ENCODE results near the gene TPMT. TPM values are rescaled to one million over a fixed set of nuclear protein-coding genes. Genes with fewer than 3 reads are reported as not detected.
A peak's percentile ranks its signal among the peaks of the same experiment; 100 is the strongest.
"Not testable (repeated sequence)": the region's sequence is repeated elsewhere in the genome, so short reads cannot be mapped to it uniquely, and the experiment has no call there.

TPMT gene
- total RNA-seq, 1 experiment from 2014 or later = 19.8 TPM

DNA sequence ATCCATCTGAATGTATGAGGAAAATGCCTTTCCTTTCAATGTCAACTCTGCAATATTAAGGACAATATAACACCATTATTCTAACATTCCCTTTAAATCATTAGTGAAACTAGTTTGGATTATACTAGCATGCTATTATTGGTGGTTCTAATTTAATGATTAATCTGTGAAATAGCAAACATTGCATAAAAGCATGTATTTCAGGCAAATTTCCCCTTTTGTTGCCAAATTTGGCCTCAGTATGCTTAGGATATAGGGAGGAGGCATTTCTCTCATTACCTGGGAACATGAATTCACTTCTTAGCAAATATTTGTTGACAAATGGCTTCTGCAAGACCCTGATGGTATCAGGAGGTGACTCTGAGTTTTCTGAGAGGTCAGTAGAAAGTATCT lies 1.6 kb downstream of the TPMT start:
- peak overlapping the region; percentile 78 for H3K4me2 ChIP-seq (ENCODE audit: low read length)
- H3K9ac ChIP-seq (ENCODE audit: low read length) = peak overlapping the region; percentile 84
- no peak for TF ChIP-seq EZH2 (IDR thresholded peaks at IDR 0.05; ENCODE audit: low read length, unreplicated experiment)
- TF ChIP-seq EZH2phosphoT487 (IDR thresholded peaks at IDR 0.05; ENCODE audit: borderline replicate concordance, low read length) = no peak
- TF ChIP-seq, protein P1, sequence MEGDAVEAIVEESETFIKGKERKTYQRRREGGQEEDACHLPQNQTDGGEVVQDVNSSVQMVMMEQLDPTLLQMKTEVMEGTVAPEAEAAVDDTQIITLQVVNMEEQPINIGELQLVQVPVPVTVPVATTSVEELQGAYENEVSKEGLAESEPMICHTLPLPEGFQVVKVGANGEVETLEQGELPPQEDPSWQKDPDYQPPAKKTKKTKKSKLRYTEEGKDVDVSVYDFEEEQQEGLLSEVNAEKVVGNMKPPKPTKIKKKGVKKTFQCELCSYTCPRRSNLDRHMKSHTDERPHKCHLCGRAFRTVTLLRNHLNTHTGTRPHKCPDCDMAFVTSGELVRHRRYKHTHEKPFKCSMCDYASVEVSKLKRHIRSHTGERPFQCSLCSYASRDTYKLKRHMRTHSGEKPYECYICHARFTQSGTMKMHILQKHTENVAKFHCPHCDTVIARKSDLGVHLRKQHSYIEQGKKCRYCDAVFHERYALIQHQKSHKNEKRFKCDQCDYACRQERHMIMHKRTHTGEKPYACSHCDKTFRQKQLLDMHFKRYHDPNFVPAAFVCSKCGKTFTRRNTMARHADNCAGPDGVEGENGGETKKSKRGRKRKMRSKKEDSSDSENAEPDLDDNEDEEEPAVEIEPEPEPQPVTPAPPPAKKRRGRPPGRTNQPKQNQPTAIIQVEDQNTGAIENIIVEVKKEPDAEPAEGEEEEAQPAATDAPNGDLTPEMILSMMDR (conservative IDR thresholded peaks at IDR 0.05; ENCODE audit: low read depth, low read length) = no peak
- ATAC-seq (no peak), DNase-seq (no peak)
- H3K9me2 ChIP-seq (replicated peaks; ENCODE audit: low read length) = no peaks in the 10 kb centered on the region
- ChIA-PET CTCF (no interaction called here), POLR2A (ENCODE audit: unreplicated experiment) (no interaction called here)
- peak overlapping the region; percentile 46 for H3K27ac ChIP-seq (ENCODE audit: low read length)
- peak overlapping the region; percentile 93 for H3K4me3 ChIP-seq (ENCODE audit: low read length)
- intact Hi-C loops (cut with micrococcal nuclease) = no loop called here
- no peaks in the 10 kb centered on the region for H4K20me1 ChIP-seq (ENCODE audit: low read length)
- H3K36me3 ChIP-seq (ENCODE audit: low read depth, low read length) = no peaks in the 10 kb centered on the region
- no peak overlapping the region for H2AFZ ChIP-seq (ENCODE audit: low read length)
- H3K4me1 ChIP-seq (ENCODE audit: insufficient read depth, low read length) = peaks cover 30% of the 10 kb centered on the region
- no peaks in the 10 kb centered on the region for H3K27me3 ChIP-seq (ENCODE audit: low read length)
- no peaks in the 10 kb centered on the region for H3K9me3 ChIP-seq (ENCODE audit: low read length)
- peaks cover 17% of the 10 kb centered on the region for H3K79me2 ChIP-seq (ENCODE audit: low read length)
- no TSS peak for BruUV-seq (replicated peaks)
- no peaks in the 10 kb centered on the region for H3F3A ChIP-seq (ENCODE audit: low read length, unreplicated experiment)

DNA sequence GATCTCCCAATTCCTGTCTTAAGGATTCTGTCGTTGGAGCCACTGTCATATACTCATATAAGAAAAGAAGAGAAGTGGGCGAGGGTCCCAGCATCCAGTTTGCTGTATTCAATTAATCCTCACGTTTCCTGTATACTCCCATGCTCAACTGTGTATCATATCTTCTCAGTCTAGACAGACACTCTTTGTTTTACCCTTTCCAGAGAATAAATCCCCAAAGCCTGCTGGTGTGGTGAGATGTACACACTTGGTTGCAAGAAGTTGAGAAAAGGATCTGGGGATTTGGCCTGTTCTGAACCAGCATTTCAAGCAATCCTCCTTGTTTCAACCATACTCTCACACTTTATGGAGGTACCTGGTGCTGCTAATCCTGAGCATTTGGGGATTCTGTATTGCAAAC lies 3.1 kb downstream of the TPMT start:
- DNase-seq (no peak), ATAC-seq (no peak)
- ChIA-PET POLR2A (ENCODE audit: unreplicated experiment) (no interaction called here), CTCF (no interaction called here)
- Histone ChIP-seq H3K4me2 (ENCODE audit: low read length) (no peak overlapping the region), H3K79me2 (ENCODE audit: low read length) (peaks cover 17% of the 10 kb centered on the region), H3K4me1 (ENCODE audit: insufficient read depth, low read length) (peaks cover 41% of the 10 kb centered on the region), H3K36me3 (ENCODE audit: low read depth, low read length) (no peaks in the 10 kb centered on the region), H3K9me3 (ENCODE audit: low read length) (no peaks in the 10 kb centered on the region), H3K4me3 (ENCODE audit: low read length) (no peak overlapping the region), H4K20me1 (ENCODE audit: low read length) (no peaks in the 10 kb centered on the region), H2AFZ (ENCODE audit: low read length) (no peak overlapping the region), H3K9me2 (replicated peaks; ENCODE audit: low read length) (no peaks in the 10 kb centered on the region), H3K27ac (ENCODE audit: low read length) (no peak overlapping the region), H3K9ac (ENCODE audit: low read length) (no peak overlapping the region), H3F3A (ENCODE audit: low read length, unreplicated experiment) (no peaks in the 10 kb centered on the region), H3K27me3 (ENCODE audit: low read length) (no peaks in the 10 kb centered on the region)
- TF ChIP-seq EZH2 (IDR thresholded peaks at IDR 0.05; ENCODE audit: low read length, unreplicated experiment) (no peak), EZH2phosphoT487 (IDR thresholded peaks at IDR 0.05; ENCODE audit: borderline replicate concordance, low read length) (no peak)
- TF ChIP-seq, protein P1 (conservative IDR thresholded peaks at IDR 0.05; ENCODE audit: low read depth, low read length) = no peak
- intact Hi-C loops (cut with micrococcal nuclease) = no loop called here
- BruUV-seq (replicated peaks) = no TSS peak

DNA sequence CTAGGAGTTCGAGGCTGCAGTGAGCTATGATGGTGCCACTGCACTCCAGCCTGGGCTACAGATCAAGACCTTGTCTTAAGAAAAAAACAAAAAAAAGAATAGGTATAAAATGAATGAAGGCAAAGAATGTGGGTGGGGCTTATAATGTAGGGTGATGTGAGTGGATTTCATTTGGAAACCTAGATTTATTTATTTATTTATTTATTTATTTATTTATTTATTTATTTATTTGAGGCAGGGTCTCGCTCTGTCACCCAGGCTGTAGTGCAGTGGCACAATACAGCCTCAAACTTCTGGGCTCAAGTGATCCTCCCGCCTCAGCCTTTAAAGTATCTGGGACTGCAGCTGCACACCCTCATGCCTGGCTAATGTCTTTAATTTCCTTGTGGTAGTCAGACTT lies 3.5 kb downstream of the TPMT start:
- H4K20me1 ChIP-seq (ENCODE audit: low read length); H3K27ac ChIP-seq (ENCODE audit: low read length); H3K9ac ChIP-seq (ENCODE audit: low read length); BruUV-seq (replicated peaks); CTCF ChIA-PET; ATAC-seq; DNase-seq; H3K36me3 ChIP-seq (ENCODE audit: low read depth, low read length); H3K9me2 ChIP-seq (replicated peaks; ENCODE audit: low read length); H3K4me2 ChIP-seq (ENCODE audit: low read length); H3K9me3 ChIP-seq (ENCODE audit: low read length); H3K4me3 ChIP-seq (ENCODE audit: low read length); H3F3A ChIP-seq (ENCODE audit: low read length, unreplicated experiment); intact Hi-C loops (cut with micrococcal nuclease); POLR2A ChIA-PET (ENCODE audit: unreplicated experiment); H3K27me3 ChIP-seq (ENCODE audit: low read length); H2AFZ ChIP-seq (ENCODE audit: low read length): not testable (repeated sequence)
- Histone ChIP-seq H3K4me1 (ENCODE audit: insufficient read depth, low read length) (peaks cover 44% of the 10 kb centered on the region), H3K79me2 (ENCODE audit: low read length) (peaks cover 17% of the 10 kb centered on the region)

All from PC-3 (cell line).